EL (cell line): ENCODE measurements around the gene CCDC142.
"Not testable (repeated sequence)": the region's sequence is repeated elsewhere in the genome, so short reads cannot be mapped to it uniquely, and the experiment has no call there.

Experiments
- DNase-seq: peaks from one replicate; pipeline ENCODE4 v3.0.0-alpha.2; 2016

The CCDC142 gene

GRCh38 chr2:74499267-74499939, 16.6 kb upstream of the CCDC142 start, which contains the start of gene LBX2:
TSS of gene LBX2 (minus strand) at chr2:74499603. CDS start at chr2:74499537, 66 bp downstream.
- peak; percentile 36 for DNase-seq

- peak; percentile 84 for DNase-seq
Measured at GRCh38 chr2:74498500-74499266, 15.9 kb upstream of the CCDC142 start.

GRCh38 chr2:74497777-74498499, 15.1 kb upstream of the CCDC142 start:
- DNase-seq: no peak

GRCh38 chr2:74496997-74497776, 14.4 kb upstream of the CCDC142 start:
- DNase-seq: no peak

- DNase-seq: no peak
Measured at GRCh38 chr2:74495440-74495839, 12.6 kb upstream of the CCDC142 start.

- peak; percentile 63 for DNase-seq
Measured at GRCh38 chr2:74493546-74493945, 10.7 kb upstream of the CCDC142 start.

GRCh38 chr2:74491648-74492544, 9.1 kb upstream of the CCDC142 start:
- no peak for DNase-seq

GRCh38 chr2:74489906-74490305, 7.1 kb upstream of the CCDC142 start:
- DNase-seq: no peak

GRCh38 chr2:74488643-74489481, 6.1 kb upstream of the CCDC142 start:
- DNase-seq: no peak

GRCh38 chr2:74486141-74486540, 3.3 kb upstream of the CCDC142 start:
- DNase-seq: no peak

GRCh38 chr2:74483675-74484164, 922 bp upstream of the CCDC142 start:
- DNase-seq: not testable (repeated sequence)

- DNase-seq: peak; percentile 33
Measured at GRCh38 chr2:74481961-74482800, 617 bp downstream of the CCDC142 start.

- no peak for DNase-seq
Measured at GRCh38 chr2:74481431-74481830, 1.4 kb downstream of the CCDC142 start.

- no peak for DNase-seq
Measured at GRCh38 chr2:74474899-74475298, 7.9 kb downstream of the CCDC142 start.

GRCh38 chr2:74474481-74474880, 8.3 kb downstream of the CCDC142 start:
- no peak for DNase-seq

GRCh38 chr2:74472945-74473258, 9.9 kb downstream of the CCDC142 start:
- DNase-seq: no peak

GRCh38 chr2:74472086-74472944, 10.5 kb downstream of the CCDC142 start, which contains the start of gene MRPL53:
TSS of gene MRPL53 (minus strand) at chr2:74472680. CDS start at chr2:74472660, 20 bp downstream.
- DNase-seq: peak; percentile 93

- DNase-seq: no peak
Measured at GRCh38 chr2:74471332-74472065, 11.3 kb downstream of the CCDC142 start.
